HepG2 (cell line): ENCODE results near the gene RGS1. TPM values are rescaled to one million over a fixed set of nuclear protein-coding genes. Genes with fewer than 3 reads are reported as not detected.
A peak's percentile ranks its signal among the peaks of the same experiment; 100 is the strongest.

ENCODE experiments used
- ATAC-seq: fragments of 200-7000 bp; cut with Tn5 transposase; 3 replicates; pipeline ENCODE4 v1.9.1; 2020; ENCODE audit warnings: mild to moderate bottlenecking, moderate library complexity
- BruUV-seq: library from RNA; stranded (reverse); fragments of 400-500 nt; replicated peaks from 2 replicates; lab custom pipeline; 2021; lab: Mats Ljungman, UMichigan
- CTCF ChIA-PET: fragments of 300-600 bp; formaldehyde crosslinking; extraction: SDS; loops from one replicate; lab custom pipeline; 2021; ENCODE audit warnings: low total read pairs, inconsistent platforms, low intra/inter-chr PET ratio; lab: Yijun Ruan, JAX
- POLR2A ChIA-PET: fragments of 350-600 bp; sonication (Branson Sonifier 250); formaldehyde crosslinking; loops from one replicate; lab custom pipeline; 2020; ENCODE audit warnings: antibody characterized with exemption, inconsistent platforms; lab: Yijun Ruan, JAX
- DNase-seq: peaks from one replicate; pipeline ENCODE4 v3.0.0-alpha.2; 2015; ENCODE audit warnings: low spot score
- FAIRE-seq: peaks from 3 replicates; lab custom pipeline; 2011; peaks lifted over from hg19 to GRCh38; lab: Jason Lieb, UNC
- H2AFZ ChIP-seq: one replicate; pipeline ENCODE4 v1.6.1; 2011; ENCODE audit warnings: low read length, inconsistent platforms
- H3K27ac ChIP-seq: fragments of 300-600 bp; 3 replicates; pipeline ENCODE4 v1.8.0; 2011; ENCODE audit warnings: mixed run types, mild to moderate bottlenecking, mixed read lengths, low read length, inconsistent platforms; ENCODE audit not compliant: insufficient read depth; ENCODE audit errors: extremely low read length
- H3K27me3 ChIP-seq, 2 experiments: fragments of 200-600 bp in 1 of 2; 2 replicates in 1 of 2; 3 replicates in 1 of 2; pipeline versions ENCODE4 v1.6.0 to v1.8.0; 2011; ENCODE audit warnings: low read length in 2 of 2, mild to moderate bottlenecking in 2 of 2, moderate library complexity in 2 of 2, inconsistent platforms in 1 of 2; ENCODE audit not compliant: insufficient read depth in 2 of 2, control insufficient read depth in 1 of 2
- H3K36me3 ChIP-seq, 2 experiments: fragments of 200-600 bp in 1 of 2; replicated peaks in 1 of 2; 2 replicates in 1 of 2; 3 replicates in 1 of 2; pipeline versions ENCODE4 v1.5.1 to v1.8.0; 2011; ENCODE audit warnings: low read length in 2 of 2, inconsistent platforms in 1 of 2; ENCODE audit not compliant: insufficient read depth in 2 of 2, control insufficient read depth in 1 of 2
- H3K4me1 ChIP-seq: 2 replicates; pipeline ENCODE4 v1.5.1; 2012; ENCODE audit warnings: low read length, inconsistent platforms; ENCODE audit not compliant: insufficient read depth
- H3K4me2 ChIP-seq: 2 replicates; pipeline ENCODE4 v1.6.0; 2011; ENCODE audit warnings: low read depth, low read length, inconsistent platforms
- H3K4me3 ChIP-seq, 3 experiments: fragments of 200-600 bp in 1 of 3; sonication (generic), shearing (Covaris generic) in 1 of 3; replicated peaks in 1 of 3; 2 replicates each; pipeline ENCODE4 v1.5.1; 2011 to 2016; ENCODE audit warnings: low read length in 3 of 3, inconsistent platforms in 2 of 3, low read depth in 2 of 3, mild to moderate bottlenecking in 2 of 3, control low read depth in 1 of 3, mixed read lengths in 1 of 3; ENCODE audit not compliant: insufficient read depth in 1 of 3
- H3K79me2 ChIP-seq: one replicate; pipeline ENCODE4 v1.6.1; 2011; ENCODE audit warnings: low read length, inconsistent platforms; ENCODE audit not compliant: insufficient read depth
- H3K9ac ChIP-seq: 2 replicates; pipeline ENCODE4 v1.6.0; 2011; ENCODE audit warnings: mild to moderate bottlenecking, low read depth, low read length, inconsistent platforms; ENCODE audit not compliant: insufficient read depth
- H3K9me3 ChIP-seq: 2 replicates; pipeline ENCODE4 v1.5.1; 2012; ENCODE audit warnings: mild to moderate bottlenecking, low read length
- H4K20me1 ChIP-seq: 2 replicates; pipeline ENCODE4 v1.6.0; 2011; ENCODE audit warnings: inconsistent platforms, mild to moderate bottlenecking, low read length, moderate library complexity; ENCODE audit not compliant: insufficient read depth
- CEBPB ChIP-seq: IDR thresholded peaks from 2 replicates; pipeline ENCODE4 v1.6.1; 2011; ENCODE audit warnings: low read depth, low read length, improper control_type of control experiment, borderline replicate concordance
- CTCF ChIP-seq: sonication (generic); formaldehyde crosslinking; IDR thresholded peaks from 2 replicates; pipeline ENCODE4 v1.5.0; 2020; ENCODE audit warnings: mild to moderate bottlenecking, missing genetic modification reagents, moderate library complexity
- KDM5A ChIP-seq: fragments of 200-600 bp; sonication (generic); IDR thresholded peaks from 2 replicates; pipeline ENCODE4 v1.7.0; 2018; ENCODE audit warnings: antibody characterized with exemption, mild to moderate bottlenecking, low read length, borderline replicate concordance
- SMC3 ChIP-seq: IDR thresholded peaks from 2 replicates; pipeline ENCODE4 v1.6.1; 2011; ENCODE audit warnings: low read length, improper control_type of control experiment
- STAG1 ChIP-seq: sonication (generic); formaldehyde crosslinking; IDR thresholded peaks from 2 replicates; pipeline ENCODE4 v1.4.0; 2020; ENCODE audit warnings: missing genetic modification reagents
- ZSCAN31 ChIP-seq: sonication (generic); formaldehyde crosslinking; IDR thresholded peaks from 2 replicates; pipeline ENCODE4 v1.5.0; 2020; ENCODE audit warnings: low read depth, mild to moderate bottlenecking, missing genetic modification reagents
- WGBS: methylation state at CpG from one replicate; pipeline ENCODE4 v1.1.6; 2017; ENCODE audit warnings: low lambda C conversion rate; 5-methylcytosine and 5-hydroxymethylcytosine counted together
- in situ Hi-C: cut with HindIII; loops from 2 replicates; pipeline ENCODE4 v1.10.0; 2017; ENCODE audit warnings: low pct_unique_long_range_greater_than_20kb; ENCODE audit not compliant: extremely low pct_ligation_motif_present
- intact Hi-C: fragments of 100-400 bp; cut with micrococcal nuclease; formaldehyde crosslinking; loops from one replicate; pipeline ENCODE4 v1.10.0; 2022; ENCODE audit not compliant: unreplicated experiment
- polyA plus RNA-seq, 8 experiments: library from polyadenylated mRNA; depleted of rRNA in 3 of 8; stranded (reverse) in 7 of 8; unstranded in 1 of 8; fragments of >200 nt; fragmentation: Illumina TruSeq in 4 of 8; extraction: Trizol in 4 of 8; gene quantifications; 2 replicates each; pipeline versions ENCODE4 v1.2.1 to v1.2.3, GENCODE V29; 2011 to 2016; ENCODE audit warnings: low read depth in 4 of 8, missing spikeins in 1 of 8, mixed read lengths in 1 of 8; ENCODE audit not compliant: insufficient read depth in 1 of 8
- total RNA-seq, 5 experiments: library from RNA; depleted of rRNA; stranded (reverse); fragments of >200 nt; fragmentation: Illumina TruSeq; extraction: Trizol; gene quantifications; 2 replicates each; pipeline ENCODE4 v1.2.3, GENCODE V29; 2016; ENCODE audit warnings: low read depth in 1 of 5

The RGS1 gene
- total and polyA plus RNA-seq, 2 of the 13 experiments (the other 11 are each of a cell fraction or from before 2014, with no cell fraction given) = not detected

DNA sequence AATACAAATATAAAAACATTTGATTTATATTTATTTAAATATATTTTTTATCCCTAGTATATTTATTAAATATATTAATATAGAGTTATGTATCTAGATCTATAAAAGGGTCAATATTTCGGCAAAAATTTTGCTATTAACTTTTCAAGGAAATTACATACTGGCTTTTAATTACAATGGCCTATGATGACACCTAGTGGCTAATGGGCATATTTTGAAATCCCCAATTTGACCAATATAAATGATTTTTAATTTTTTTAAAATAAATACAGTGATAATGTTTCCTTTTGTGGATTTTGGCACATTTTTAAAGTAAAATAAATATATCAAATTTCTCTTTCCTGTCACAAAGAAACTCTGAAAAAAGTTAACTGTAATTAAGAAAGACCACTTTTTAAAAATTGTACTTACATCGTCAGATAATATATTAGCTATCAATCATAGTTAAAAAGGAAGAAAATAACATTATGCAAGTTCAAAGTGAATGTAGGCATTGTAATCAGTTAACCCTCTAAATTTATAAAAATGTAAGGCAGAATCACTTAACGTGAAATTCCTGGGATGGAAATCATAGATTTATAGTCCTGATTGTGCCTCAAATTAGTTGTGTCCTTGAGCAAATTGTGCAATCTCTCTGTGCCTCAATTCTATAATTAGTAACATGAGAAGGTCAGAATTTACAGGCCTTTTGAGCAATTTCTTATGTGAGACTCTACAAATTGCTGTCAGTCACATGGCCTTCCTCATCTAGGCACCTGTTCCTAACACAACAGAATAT lies 34.7 kb downstream of the RGS1 start:
- in situ Hi-C loops = loop anchor here (5.0 kb wide), 1 partner anchor 133 kb away; no protein-coding TSS in a partner anchor
- intact Hi-C loops = loop anchor here (1.0 to 5.0 kb wide), 2 partner anchors 133 to 197 kb away; partner anchors contain the start of gene RGS2
- ATAC-seq (no peak), DNase-seq (no peak), FAIRE-seq (no peak)
- H3K4me1 ChIP-seq = 0 out of 2 replicates have a peak, but pooled peaks cover 15% of the 10 kb centered on the region
- no peaks in the 10 kb centered on the region for H3K79me2 ChIP-seq
- BruUV-seq = no TSS peak
- H3K9me3 ChIP-seq = no peaks in the 10 kb centered on the region
- 37% methylated on average over 3 of the region's 3 CpGs for WGBS
- no peaks in the 10 kb centered on the region for H3K27me3 ChIP-seq
- CTCF ChIA-PET = interaction anchor here (1.0 to 3.1 kb wide), 3 partner anchors 132 to 421 kb away, joined by 3 to 12 read pairs (median 8); no protein-coding TSS in a partner anchor
- no peak overlapping the region for H3K4me2 ChIP-seq
- H3K27ac ChIP-seq = no peak overlapping the region
- no peaks in the 10 kb centered on the region for H3K36me3 ChIP-seq
- no peak overlapping the region for H3K9ac ChIP-seq
- H2AFZ ChIP-seq = no peak overlapping the region
- no peaks in the 10 kb centered on the region for H4K20me1 ChIP-seq
- peak; percentile 36 for TF ChIP-seq STAG1
- TF ChIP-seq CTCF (CRISPR knock-in tag) = 0 out of 2 replicates have a peak, but pooled peaks have one; percentile 26
- TF ChIP-seq SMC3 = peak; percentile 35
- TF ChIP-seq CEBPB = peak; percentile 49; the same call in 1 of the 2 replicates
- TF ChIP-seq KDM5A = no peak
- TF ChIP-seq ZSCAN31 = no peak
- H3K4me3 ChIP-seq = no peak overlapping the region
- POLR2A ChIA-PET = no interaction called here
